ENCODE results near the gene MUC5B. TPM values are rescaled to one million over a fixed set of nuclear protein-coding genes. Genes with fewer than 3 reads are reported as not detected.
A peak's percentile ranks its signal among the peaks of the same experiment; 100 is the strongest.

Gene MUC5B
- total RNA-seq, 1 donor from 2014 or later: not detected

DNA sequence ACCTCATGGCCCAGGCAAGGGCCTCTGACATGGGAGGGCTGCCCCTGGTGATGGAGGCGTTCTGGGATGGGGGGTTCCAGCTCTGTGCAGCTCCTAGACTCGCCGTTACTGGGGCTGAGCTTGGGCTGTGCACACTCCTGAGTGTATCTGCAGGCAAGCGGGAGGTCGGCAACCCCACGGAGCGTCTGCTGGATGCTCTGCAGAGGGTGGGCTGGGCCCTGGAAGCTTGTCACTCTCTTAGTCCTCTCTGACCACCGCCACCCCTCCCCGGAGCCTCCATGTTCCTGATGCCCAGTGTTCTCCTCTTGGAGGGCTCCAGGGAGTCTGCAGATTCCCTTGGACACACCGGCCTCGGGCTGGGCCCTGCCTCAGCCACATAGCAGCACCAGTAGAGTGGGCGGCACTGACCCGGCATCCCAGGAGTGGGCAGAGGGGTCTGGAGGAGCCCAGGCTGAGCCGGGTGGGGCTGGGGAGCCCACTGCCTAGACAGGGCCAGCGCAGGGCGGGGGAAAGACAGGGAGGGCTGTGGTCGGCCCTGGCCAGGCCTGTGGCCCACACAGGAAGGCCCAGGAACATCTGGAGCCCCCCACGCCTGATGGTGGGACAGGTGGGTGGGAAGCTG is 20.6 kb upstream of the MUC5B start:
- no peaks in the 10 kb centered on the region for H3K4me1 Mint-ChIP-seq (ENCODE audit: unreplicated experiment)

DNA sequence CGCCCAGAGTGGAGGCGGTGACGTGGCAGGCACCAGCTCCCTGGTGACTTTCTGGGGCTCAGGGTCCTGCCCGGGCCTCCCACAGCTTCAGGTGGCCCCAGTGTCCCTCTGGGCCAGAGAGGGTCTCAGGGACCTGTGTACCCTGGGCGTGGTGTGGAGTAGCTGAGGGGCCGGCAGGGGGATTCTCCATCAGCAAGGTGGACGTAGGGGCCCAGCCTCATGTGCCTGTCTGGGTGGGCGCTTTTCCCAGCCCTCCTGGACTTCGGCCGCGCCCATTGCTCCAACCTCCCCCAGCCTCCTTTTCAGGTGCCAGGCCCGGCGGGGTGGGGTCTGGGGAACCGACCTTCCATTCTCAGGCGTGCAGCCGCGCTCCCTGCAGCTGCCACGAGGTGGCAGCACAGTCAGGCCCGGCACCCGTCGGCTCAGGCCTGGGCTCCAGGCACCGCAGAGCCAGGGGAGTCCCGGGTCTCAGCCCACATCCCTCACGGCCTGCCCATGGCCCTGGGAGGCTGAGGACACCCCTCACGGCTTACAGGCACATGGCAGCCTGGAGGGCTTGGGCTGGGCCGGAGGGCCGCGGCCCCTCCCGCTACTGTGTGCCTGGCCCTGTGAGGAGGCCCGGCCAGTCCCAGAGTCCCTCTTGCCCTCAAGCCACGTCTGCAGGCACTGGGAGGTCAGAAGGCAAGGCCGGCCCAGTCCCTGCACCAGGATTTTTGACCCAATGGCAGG is 19.9 kb upstream of the MUC5B start:
- TF ChIP-seq, protein P1, sequence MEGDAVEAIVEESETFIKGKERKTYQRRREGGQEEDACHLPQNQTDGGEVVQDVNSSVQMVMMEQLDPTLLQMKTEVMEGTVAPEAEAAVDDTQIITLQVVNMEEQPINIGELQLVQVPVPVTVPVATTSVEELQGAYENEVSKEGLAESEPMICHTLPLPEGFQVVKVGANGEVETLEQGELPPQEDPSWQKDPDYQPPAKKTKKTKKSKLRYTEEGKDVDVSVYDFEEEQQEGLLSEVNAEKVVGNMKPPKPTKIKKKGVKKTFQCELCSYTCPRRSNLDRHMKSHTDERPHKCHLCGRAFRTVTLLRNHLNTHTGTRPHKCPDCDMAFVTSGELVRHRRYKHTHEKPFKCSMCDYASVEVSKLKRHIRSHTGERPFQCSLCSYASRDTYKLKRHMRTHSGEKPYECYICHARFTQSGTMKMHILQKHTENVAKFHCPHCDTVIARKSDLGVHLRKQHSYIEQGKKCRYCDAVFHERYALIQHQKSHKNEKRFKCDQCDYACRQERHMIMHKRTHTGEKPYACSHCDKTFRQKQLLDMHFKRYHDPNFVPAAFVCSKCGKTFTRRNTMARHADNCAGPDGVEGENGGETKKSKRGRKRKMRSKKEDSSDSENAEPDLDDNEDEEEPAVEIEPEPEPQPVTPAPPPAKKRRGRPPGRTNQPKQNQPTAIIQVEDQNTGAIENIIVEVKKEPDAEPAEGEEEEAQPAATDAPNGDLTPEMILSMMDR (IDR thresholded peaks at IDR 0.05; ENCODE audit: unreplicated experiment): peak; percentile 83
- no peak overlapping the region for H3K27ac Mint-ChIP-seq (ENCODE audit: unreplicated experiment)
- DNase-seq (ENCODE audit: low spot score): peak; percentile 85
- no peaks in the 10 kb centered on the region for H3K9me3 Mint-ChIP-seq (ENCODE audit: unreplicated experiment)
- H3K36me3 Mint-ChIP-seq (ENCODE audit: low read depth, unreplicated experiment): no peaks in the 10 kb centered on the region
- H3K4me3 Mint-ChIP-seq (ENCODE audit: unreplicated experiment): no peak overlapping the region
- no peaks in the 10 kb centered on the region for H3K4me1 Mint-ChIP-seq (ENCODE audit: unreplicated experiment)
- H3K27me3 Mint-ChIP-seq (ENCODE audit: unreplicated experiment): peaks cover 2% of the 10 kb centered on the region

More for the DNA sequence above, 20.6 kb upstream of the MUC5B start:
- peak; percentile 14 for DNase-seq (ENCODE audit: low spot score)
- Mint-ChIP-seq H3K9me3 (ENCODE audit: unreplicated experiment) (no peaks in the 10 kb centered on the region), H3K27me3 (ENCODE audit: unreplicated experiment) (peaks cover 2% of the 10 kb centered on the region), H3K27ac (ENCODE audit: unreplicated experiment) (no peak overlapping the region), H3K4me3 (ENCODE audit: unreplicated experiment) (no peak overlapping the region), H3K36me3 (ENCODE audit: low read depth, unreplicated experiment) (no peaks in the 10 kb centered on the region)
- TF ChIP-seq, protein P1 (IDR thresholded peaks at IDR 0.05; ENCODE audit: unreplicated experiment): no peak

DNA sequence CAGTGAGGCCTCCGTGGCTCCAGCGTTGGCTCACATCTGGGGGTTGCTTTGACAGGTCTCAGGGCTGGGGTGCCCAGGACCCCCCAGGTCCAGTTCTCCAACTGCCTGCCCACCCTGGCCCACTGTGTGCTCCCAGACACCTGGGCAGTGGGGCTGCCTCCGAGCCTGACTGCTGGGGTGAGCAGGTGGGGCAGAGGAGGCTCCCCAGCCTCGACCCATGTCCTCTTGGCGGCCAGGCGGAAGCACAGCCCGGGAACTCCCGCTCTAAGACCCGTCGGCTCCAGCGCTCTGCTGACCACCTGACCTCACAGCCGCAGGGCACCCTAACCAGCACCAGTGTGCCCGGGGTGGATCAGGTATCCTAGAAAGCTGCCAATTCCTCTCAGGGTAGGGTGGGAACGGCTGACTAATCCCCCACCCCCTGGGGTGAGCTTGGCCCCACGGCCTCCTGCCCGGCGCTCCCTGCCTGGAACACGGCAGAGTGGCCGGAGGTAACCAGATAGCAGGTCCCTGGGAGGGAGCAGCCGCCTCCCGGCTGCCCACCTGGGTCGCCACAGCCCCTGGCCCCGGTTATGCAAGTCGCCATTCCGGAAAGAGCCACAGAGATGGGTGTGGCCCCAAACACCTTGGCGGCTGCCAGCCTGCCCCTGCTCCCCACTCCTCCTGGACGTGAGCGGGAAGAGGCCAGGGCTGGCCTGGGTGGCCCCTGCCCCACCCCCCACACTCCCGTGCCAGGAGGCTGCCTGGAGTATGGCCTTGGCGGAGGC is 19.2 kb upstream of the MUC5B start:
- Mint-ChIP-seq H3K9me3 (ENCODE audit: unreplicated experiment) (no peaks in the 10 kb centered on the region), H3K4me3 (ENCODE audit: unreplicated experiment) (no peak overlapping the region), H3K36me3 (ENCODE audit: low read depth, unreplicated experiment) (no peaks in the 10 kb centered on the region), H3K27me3 (ENCODE audit: unreplicated experiment) (peaks cover 3% of the 10 kb centered on the region), H3K4me1 (ENCODE audit: unreplicated experiment) (no peaks in the 10 kb centered on the region), H3K27ac (ENCODE audit: unreplicated experiment) (no peak overlapping the region)
- no peak for DNase-seq (ENCODE audit: low spot score)
- TF ChIP-seq, protein P1 (IDR thresholded peaks at IDR 0.05; ENCODE audit: unreplicated experiment): no peak

DNA sequence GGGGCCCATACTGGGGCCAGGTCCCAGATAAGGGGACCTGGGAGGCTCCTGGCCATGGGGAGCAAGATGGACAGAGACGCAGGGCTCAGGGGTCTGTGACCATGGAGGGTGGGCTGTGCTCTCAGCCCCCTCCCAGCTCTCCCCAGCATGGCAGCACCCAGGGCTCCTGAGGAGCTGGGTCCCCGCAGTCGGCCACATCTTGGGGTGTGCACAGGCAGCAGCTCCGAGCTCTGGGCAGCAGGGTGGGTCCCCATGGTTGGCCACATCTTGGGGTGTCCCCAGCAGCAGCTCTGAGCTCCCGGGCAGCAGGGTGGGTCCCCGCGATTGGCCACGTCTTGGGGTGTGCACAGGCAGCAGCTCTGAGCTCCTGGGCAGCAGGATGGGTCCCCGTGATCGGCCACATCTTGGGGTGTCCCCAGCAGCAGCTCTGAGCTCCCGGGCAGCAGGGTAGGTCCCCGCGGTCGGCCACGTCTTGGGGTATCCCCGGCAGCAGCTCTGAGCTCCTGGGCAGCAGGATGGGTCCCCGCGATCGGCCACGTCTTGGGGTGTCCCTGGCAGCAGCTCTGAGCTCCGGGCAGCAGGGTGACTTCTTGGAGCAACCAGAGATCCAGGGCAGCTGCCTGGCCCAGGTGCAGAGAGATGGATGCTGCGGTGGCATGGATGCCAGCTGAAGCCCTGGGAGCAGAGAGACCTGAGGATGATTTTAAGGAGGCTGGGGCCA is 18.3 kb upstream of the MUC5B start:
- H3K27ac Mint-ChIP-seq (ENCODE audit: unreplicated experiment): no peak overlapping the region

More for the DNA sequence above, 18.3 kb upstream of the MUC5B start:
- no peak for DNase-seq (ENCODE audit: low spot score)
- Mint-ChIP-seq H3K4me3 (ENCODE audit: unreplicated experiment) (no peak overlapping the region), H3K27me3 (ENCODE audit: unreplicated experiment) (peaks cover 9% of the 10 kb centered on the region), H3K9me3 (ENCODE audit: unreplicated experiment) (no peaks in the 10 kb centered on the region), H3K4me1 (ENCODE audit: unreplicated experiment) (no peaks in the 10 kb centered on the region), H3K36me3 (ENCODE audit: low read depth, unreplicated experiment) (no peaks in the 10 kb centered on the region)
- TF ChIP-seq, protein P1 (IDR thresholded peaks at IDR 0.05; ENCODE audit: unreplicated experiment): no peak

Data from endothelial cell (in vitro differentiated cells).